HL-60 (cell line): ENCODE measurements around the gene DMRTC2.

Experiments used
- DNase-seq, 2 experiments: peaks; one replicate each; pipeline ENCODE4 v3.0.0-alpha.2; 2010 to 2020; ENCODE audit warnings: low read depth in 1 of 2, low spot score in 1 of 2
- H3K27ac ChIP-seq: fragments of 250-450 bp; sonication (Bioruptor Pico); replicated peaks from 2 replicates; pipeline ENCODE4 v1.5.1; 2020; ENCODE audit warnings: mild to moderate bottlenecking, moderate library complexity
- H3K27me3 ChIP-seq: fragments of 250-450 bp; sonication (Bioruptor Pico); 2 replicates; pipeline ENCODE4 v1.5.1; 2021; ENCODE audit warnings: mild to moderate bottlenecking, moderate library complexity; ENCODE audit not compliant: insufficient read depth, poor library complexity, severe bottlenecking
- H3K4me3 ChIP-seq: replicated peaks from 2 replicates; pipeline ENCODE4 v1.5.1; 2011; ENCODE audit warnings: mild to moderate bottlenecking, control low read depth, low read length; ENCODE audit not compliant: insufficient read depth
- GABPA ChIP-seq: IDR thresholded peaks from 2 replicates; pipeline ENCODE4 v1.6.1; 2012; ENCODE audit warnings: low read depth
- POLR2AphosphoS5 ChIP-seq: IDR thresholded peaks from 2 replicates; pipeline ENCODE4 v1.6.1; 2012; ENCODE audit warnings: low read depth
- REST ChIP-seq: IDR thresholded peaks from 2 replicates; pipeline ENCODE4 v1.6.1; 2012; ENCODE audit warnings: low read depth; ENCODE audit not compliant: insufficient replicate concordance
- SPI1 ChIP-seq: IDR thresholded peaks from 2 replicates; pipeline ENCODE4 v1.6.1; 2012; ENCODE audit warnings: low read depth, mild to moderate bottlenecking, borderline replicate concordance
- long read RNA-seq: library from polyadenylated mRNA; unstranded; transcript quantifications from one replicate; pipeline ENCODE4 v2.0.0, GENCODE V29; 2020
- TF ChIP-seq, protein P1 (sequence below): IDR thresholded peaks from one replicate; pipeline ENCODE4 v1.5.1; 2011; ENCODE audit warnings: low read length, control low read depth, inconsistent platforms; ENCODE audit not compliant: insufficient read depth

The DMRTC2 gene
- long read RNA-seq: 0 reads

GRCh38 chr19:41845001-41845050 is at the start of gene DMRTC2:
DMRTC2 (plus strand) TSS chr19:41845042; CDS start chr19:41847429, 2,387 bp downstream.
- Histone ChIP-seq H3K27me3 (no peaks in the 10 kb centered on the region), H3K4me3 (no peak within 1 kb of the TSS), H3K27ac (no peak within 1 kb of the TSS)
- no peak for DNase-seq
- no peak for TF ChIP-seq POLR2AphosphoS5
- TF ChIP-seq, protein P1, sequence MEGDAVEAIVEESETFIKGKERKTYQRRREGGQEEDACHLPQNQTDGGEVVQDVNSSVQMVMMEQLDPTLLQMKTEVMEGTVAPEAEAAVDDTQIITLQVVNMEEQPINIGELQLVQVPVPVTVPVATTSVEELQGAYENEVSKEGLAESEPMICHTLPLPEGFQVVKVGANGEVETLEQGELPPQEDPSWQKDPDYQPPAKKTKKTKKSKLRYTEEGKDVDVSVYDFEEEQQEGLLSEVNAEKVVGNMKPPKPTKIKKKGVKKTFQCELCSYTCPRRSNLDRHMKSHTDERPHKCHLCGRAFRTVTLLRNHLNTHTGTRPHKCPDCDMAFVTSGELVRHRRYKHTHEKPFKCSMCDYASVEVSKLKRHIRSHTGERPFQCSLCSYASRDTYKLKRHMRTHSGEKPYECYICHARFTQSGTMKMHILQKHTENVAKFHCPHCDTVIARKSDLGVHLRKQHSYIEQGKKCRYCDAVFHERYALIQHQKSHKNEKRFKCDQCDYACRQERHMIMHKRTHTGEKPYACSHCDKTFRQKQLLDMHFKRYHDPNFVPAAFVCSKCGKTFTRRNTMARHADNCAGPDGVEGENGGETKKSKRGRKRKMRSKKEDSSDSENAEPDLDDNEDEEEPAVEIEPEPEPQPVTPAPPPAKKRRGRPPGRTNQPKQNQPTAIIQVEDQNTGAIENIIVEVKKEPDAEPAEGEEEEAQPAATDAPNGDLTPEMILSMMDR: no peak
- TF ChIP-seq REST: no peak

- no peaks in the 10 kb centered on the region for H3K27me3 ChIP-seq
- DNase-seq: peak in 1 of 2 experiments; percentile 55
- TF ChIP-seq POLR2AphosphoS5 (no peak), REST (no peak), SPI1 (no peak), GABPA (no peak)
- TF ChIP-seq, protein P1: no peak
- H3K27ac ChIP-seq: peak within 1 kb of the TSS; percentile 79
- H3K4me3 ChIP-seq: peak within 1 kb of the TSS; percentile 13
Observed at GRCh38 chr19:41796362-41796761, 48.5 kb upstream of the DMRTC2 start, which contains the start of gene CEACAM3. CEACAM3 (plus strand) TSS chr19:41796587; CDS start chr19:41796678, 91 bp downstream.

DNA sequence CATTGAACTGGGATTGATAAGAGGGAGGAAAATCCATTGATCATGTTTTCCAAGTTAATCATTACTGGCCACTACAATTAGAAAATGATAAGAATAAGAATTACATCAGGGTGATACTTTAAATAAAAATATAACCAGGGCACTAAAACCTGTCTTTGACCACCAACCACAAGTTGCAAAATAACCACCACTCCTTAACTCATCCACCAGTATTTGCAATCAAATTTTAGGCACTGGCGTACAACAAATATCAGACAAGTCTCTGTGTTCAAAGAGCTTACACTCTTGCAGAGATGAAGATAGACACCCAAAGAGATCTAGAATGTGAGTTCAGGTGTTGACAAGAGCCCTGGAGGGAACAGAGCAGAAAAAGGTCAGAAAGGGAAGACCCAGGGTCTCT is 47.9 kb upstream of the DMRTC2 start:
- TF ChIP-seq, protein P1: no peak
- no peak for TF ChIP-seq SPI1
- no peak for TF ChIP-seq POLR2AphosphoS5
- no peak for TF ChIP-seq REST
- TF ChIP-seq GABPA: no peak
- DNase-seq: peak in 1 of 2 experiments; percentile 53
- H3K27me3 ChIP-seq: no peaks in the 10 kb centered on the region
- peak overlapping the region; percentile 13 for H3K4me3 ChIP-seq
- H3K27ac ChIP-seq: peak overlapping the region; percentile 79
